Middle frontal gyrus (tissue), 1 donor: Measurements from ENCODE around the gene THBS3.
"Not testable (repeated sequence)": the region's sequence is repeated elsewhere in the genome, so short reads cannot be mapped to it uniquely, and the experiment has no call there.

ENCODE experiments used
- DNase-seq: peaks from one replicate; pipeline ENCODE4 v3.0.0-alpha.2; 2015; ENCODE audit warnings: low spot score; ENCODE audit errors: extremely low spot score

THBS3 gene

DNA sequence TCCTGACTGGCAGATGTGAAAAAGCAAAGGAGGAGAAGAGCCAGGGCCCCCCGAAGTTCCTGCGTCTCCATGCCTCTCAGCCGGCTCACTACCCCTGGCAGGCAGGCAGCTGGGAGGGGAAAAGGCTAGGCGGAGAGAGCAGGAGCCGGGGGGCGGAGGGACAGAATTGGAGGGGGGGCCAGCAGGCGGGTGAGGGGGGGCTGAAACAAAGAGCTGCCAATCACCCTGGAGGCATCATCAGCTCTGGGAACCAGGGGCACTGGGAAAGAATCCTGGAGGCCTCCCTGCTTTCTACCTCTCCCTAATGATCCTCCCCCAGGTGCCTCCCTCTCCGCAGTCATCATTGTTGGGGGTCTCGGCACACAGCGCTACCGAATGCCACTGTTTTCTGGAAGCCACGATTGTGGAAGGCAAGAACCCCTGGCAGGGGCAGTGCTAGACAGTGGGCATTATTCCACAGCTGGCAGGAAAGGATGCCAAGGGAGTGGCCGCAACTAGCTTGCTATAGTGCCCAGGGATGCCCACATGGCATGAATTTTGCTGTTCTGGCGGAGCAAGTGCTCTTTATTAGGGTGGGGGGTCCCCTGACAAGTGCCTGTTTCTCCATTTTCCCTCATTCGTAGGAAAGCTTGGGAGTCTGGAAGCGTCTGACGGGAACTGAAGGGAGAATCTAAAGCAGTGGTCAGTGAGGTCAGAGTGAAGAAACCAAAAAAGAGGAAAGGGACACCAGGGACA, at the start of gene THBS3:
THBS3 (minus strand) TSS at position 92 of the 735 bp plus-strand sequence; CDS start at position 71, 21 bp downstream.
- DNase-seq: no peak

DNA sequence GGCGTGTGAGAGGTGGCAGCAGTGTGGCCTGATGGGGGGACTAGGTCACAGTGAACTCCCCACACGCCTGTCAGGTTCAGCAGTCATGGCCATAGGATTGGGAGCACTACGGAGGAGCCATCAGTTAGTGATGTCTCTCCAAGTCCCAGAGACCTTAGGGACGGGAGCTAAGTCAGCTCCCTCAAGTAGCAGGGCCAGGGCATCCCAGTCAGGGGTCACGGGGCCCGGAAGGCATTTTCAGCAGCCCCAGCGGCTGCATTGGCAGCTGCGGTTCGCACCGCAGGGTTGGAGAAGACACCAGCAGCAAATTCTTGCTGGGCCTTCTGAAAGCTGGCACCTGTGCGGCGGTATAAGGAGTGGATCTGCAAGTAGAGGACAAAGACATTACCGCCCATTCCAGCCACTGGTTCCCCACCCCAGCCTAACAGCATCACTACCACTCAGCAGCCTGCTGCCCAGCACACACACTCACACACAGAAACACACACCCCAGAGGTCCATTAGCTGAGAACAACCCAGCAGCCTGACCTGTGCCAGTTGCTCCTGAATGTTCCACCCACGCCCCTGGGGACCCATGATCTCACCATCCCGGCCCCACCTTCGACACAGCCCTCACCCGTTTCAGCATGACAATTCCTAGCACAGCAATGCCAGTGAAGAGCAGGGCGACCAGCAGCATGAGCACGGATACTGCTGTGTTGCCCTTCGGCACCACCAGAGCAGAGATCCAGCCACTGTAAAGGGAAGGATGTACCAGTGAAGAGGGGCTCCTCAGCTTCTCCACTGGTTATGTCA, 48.6 kb upstream of the THBS3 start:
- DNase-seq: no peak

DNA sequence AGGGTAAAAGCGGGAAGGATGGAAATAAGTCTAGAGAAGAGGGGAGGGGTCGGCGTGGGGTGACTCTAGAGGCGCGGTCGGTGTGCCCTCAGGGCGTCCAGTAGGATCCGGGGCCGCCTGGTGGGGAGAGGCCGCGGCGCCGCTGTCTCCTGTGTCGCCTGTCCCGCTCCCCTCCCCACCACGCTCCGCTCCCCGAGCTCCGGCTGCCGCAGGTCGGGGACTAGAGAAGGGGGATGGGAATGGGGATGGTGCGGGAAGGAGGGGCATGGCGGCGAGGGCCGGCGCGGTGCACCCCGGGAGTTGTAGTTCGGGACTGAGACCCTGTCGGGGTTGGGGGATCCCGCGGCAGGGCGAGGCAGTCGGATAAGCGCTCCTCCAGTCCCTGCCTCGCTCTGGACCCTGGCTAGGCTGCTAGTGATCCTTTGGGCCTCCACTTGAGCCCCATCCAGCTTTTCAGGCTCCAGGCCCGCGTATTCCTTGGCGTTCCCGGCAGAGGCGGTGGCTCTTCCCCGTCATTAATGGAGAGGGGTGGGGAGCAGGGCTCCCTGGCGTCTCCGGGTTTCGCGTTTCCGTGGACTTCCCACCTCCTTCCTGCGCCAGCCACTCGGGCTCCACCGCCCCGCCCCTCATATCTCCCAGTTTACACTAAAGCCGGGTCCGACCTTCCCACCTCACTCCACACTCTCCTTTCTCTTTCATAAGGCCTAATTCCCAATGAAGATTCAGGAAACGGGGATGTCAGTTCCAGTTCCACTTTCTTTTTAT, 47.7 kb upstream of the THBS3 start, which contains the start of gene ENTREP3:
ENTREP3 (minus strand) TSS at position 241 of the 765 bp plus-strand sequence. CDS start 606 bp downstream, outside the sequence.
- DNase-seq: peak; percentile 76

DNA sequence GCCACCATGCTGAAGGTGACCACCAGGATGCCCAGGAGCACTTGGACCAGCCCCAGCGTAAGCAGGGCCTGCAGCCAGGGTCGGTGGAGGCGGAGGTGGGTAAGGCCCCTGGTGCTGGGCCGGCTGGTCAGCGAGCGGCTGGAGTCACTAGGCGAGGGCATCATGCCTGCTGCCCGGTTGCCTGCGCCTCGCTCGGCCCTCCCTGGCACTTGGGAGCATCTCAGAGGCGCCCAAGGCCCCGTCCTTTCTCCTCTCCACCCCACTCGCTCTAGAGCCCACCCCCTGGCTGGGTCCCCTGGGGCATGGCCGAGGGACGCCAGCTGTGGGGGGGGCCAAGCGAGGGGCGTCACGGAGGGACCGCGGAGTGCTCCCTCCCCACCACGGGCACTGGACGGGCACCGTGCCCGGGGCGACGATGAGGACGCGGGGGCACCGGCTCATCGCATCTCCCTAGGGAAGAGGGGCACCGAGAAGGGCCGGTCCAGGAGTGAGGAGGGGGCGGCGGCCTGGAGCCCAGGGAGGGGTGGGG, 47.1 kb upstream of the THBS3 start:
- no peak for DNase-seq

DNA sequence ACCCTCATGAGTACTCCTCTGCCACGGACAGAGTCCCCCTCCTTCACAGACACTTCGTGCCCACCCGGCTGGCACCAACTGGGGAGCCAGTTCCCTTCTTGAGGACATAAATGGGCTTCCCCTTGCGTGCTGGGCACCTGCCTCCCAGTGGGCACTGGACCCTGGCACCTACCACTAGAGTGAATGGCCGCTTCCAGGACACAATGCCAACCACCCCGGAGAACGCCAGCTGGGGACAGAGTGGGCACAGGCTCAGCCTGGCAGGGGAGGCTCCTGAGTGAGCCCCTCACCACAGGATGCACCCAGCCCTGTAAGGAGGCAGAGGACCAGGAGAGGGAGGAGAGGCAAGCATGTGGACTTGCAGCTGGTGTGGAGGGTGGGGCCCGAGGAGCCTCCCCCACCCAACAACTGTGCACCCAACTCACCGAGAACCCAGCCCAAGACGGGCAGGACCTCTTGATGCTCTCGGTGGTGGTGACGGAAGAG, 46.6 kb upstream of the THBS3 start:
- no peak for DNase-seq

DNA sequence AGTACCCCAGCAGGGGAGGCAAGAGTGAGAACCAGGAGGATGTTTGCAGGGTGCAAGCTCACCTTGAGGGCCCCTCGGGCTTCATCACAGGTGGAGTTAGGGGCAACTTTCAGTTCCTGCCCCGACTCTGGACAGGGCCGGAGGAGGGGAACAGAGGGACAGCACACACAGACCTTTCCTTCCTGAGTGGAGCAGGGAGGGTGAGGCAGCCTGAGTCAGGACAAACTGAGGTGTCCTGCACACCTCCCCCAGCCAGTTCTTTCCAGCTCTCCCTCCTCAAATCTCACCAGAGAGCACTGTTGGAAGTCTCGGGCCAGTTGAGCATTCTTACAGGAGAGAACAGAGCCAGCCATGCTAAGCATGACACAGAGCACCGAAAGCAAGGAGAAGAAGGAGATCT, 46.1 kb upstream of the THBS3 start:
- no peak for DNase-seq

DNA sequence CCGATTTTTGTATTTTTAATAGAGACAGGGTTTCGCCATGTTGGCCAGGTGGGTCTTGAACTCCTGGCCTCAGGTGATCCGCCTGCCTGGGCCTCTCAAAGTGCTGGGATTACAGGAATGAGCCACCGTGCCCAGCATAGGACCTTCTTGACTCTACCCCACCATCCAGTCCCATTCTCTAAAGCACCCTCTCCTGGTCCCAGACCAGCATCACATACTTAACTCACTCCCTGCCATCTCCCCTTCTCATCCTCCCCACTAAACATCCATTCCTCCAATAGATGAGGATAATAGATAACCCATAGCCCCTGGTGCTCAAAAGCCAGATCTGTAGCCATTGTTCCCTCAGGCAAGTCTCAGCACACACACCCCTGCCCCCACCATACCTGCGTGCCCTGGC, 45.5 kb upstream of the THBS3 start:
- no peak for DNase-seq

DNA sequence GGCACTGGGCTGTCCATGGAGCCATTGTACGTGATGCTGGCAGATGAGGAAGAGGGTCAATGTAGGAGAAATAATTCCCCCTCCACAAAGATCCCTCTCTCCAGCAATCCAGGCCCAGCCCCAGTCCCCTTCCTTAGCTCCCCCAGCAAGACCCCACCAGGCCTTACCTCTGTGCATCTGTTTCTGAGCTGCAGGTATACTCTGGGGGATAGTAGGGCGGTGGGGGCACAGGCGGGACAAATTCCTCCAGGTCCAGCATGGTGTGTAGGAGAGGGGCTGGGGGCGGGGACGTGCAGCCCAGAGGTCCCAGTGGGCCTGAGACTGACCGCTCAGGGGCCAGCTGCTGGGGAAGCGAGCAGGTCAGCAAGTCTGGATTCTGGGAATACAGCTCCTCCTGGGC, 43.9 kb upstream of the THBS3 start:
- no peak for DNase-seq

DNA sequence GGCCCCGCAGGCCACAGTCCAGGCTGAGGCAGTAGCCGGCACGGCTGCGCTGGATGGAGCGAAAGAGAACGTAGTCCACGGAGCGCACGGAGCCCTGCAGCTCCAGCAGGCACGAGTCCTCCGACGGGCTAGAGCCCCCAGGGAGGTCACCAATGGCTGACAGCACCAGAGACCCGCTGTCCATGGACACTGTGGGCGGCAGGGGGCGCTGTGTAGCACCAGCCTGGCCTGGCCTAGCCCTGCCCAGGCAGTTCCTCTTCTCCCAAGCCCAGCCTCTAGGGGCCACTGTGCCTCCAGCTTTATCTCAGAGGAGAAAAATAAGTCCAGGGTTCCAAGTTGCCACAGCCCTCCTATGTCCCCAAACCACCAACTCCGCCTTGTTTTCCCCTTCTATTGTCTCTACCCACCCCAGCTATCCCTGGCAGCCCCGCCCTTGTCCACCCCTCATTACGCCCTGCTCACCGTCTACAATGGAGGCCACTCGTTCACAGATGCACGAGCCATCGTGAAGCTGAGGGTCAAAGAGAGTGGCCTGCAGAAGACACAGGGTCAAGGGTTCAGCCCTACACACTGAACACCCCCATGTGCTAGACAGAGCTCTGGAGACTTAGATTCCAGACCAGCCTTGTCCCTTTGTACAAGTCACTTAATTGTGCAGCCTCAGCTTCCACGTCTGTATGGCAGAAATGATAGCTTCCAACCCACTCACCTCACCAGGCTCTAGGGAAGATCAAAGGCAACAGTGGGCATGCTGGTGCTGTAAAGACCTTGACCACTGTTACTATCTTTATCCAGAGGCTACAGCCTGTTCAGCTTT, 43.1 kb upstream of the THBS3 start:
- DNase-seq: peak; percentile 84

DNA sequence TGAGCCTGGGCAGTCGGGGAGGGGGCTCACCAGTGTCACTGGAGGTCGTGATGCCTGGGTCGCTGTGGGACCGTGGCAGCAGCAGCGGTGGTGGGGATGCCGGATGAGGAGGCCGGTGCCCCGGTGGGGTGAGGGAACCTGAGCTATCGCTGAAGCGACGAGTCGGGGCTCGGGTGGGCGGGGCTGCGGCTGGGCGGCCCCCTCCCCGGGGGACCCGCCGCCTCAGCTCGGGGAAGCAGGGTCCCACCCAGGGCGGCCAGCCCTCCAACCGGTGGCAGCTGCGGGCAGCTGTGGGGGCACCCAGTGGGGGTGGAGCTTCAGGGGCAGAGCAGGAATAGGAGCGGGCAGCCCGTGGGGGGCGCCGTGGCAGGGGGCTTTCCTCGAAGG, 42.5 kb upstream of the THBS3 start:
- no peak for DNase-seq

DNA sequence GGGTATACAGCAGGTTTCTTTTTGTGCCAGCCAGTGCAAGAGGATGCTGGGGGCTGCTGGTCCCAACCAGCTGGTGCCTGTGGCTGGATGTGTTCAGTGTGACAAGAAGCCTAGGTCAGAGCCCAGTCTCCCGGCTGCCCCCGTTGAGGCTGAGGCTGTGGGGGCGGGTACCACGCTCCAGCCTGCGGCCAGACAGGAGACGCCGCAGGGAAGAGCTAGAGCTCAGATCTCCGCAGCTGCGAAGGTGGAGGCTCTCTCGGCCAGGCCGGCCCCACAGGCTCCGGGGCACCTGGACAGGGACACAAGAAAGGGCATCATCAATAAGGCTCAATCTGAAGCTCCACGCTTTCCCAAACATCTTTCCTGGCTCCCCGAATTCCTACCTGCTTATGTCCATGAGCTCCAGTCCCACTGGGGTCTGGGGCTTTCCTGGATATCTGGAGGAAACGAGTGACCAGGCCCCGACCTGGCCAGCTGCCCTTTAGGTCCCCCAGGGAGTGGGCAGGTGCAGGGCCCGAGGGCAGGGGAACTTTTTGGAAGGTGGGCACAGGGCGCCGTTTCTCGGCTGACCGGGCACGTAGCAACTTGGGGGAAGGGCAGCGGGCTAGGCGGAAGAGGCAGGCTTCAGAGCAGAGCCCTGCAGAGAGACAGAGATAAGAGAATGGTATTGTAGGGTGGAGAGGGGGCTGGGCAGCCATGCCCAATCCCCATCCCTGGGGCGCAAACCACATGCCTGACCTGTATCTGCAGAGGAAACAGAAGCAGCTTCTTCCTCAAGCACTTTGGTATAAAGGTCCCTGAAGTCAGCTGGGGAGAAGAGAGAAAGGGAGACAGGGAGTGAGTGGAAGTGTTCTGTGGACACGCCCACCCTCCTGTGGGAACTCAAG, 40.2 kb upstream of the THBS3 start:
- no peak for DNase-seq

DNA sequence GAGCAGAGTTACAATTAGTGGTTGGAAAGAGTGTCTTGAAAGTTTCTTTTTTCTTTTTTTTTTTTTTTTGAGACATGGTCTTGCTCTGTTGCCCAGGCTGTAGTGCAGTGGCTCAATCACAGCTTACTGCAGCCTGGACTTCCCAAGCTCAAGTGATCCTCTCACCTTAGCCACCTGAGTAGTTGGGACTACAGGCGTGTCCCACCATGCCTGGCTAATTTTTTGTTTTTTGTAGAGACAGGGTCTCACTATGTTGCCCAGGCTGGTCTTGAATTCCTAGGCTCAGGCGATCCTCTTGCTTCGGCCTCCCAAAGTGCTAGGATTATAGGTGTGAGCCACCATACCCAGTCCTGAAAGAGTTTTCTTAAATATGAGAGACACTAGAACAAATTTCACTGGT, 39.1 kb upstream of the THBS3 start:
- DNase-seq: not testable (repeated sequence)

DNA sequence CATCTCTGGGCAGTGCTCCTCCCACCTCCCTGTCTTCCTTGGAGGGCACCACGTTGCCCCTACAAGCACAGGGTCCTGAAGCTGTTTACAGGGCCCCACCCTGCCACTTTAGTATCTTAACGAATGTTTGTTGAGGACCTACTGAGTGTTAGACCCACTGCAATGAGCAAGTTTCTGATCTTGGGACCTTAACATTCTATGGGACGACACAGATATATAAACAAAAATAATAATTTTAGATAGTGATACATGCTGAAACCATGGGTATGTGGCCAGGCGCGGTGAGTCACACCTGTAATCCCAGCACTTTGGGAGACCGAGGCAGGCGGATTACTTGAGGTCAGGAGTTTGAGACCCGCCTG, 37.4 kb upstream of the THBS3 start:
- no peak for DNase-seq

DNA sequence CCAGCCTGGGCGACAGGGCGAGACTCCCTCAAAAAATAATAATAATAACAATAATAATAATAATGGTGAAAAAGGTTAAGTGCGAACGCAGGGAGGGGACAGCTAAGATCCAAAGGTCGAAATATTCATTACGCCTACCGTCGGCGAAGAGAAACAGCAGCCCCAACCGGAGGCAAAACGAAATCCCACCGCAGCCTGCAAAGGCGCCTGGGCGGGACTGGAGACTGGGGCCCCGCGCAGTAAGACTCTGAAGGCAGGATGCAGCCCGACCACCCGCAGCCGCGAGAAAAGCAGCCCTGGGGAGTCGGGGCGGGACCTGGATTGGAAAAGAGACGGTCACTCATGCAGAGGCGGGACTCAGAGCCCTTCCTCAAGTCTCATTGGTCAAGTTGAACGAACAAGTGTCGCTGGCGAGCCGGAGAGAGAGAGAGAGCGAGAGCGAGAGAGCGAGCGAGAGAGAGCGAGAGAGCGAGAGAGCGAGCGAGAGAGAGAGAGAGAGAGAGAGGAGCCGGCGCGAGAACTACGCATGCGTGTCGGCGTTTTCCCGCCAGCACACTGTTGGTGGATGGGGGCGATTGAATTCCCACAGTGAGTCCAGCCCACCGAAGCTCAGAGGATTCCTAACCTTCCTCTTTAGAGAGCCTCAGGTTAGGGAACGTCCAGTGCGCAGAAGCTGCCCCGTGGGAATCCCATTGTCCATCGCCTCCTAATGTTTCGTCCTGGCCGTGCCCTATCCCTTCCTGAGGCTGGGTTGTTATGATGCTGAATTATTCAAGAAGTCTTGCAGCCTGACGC, 36.9 kb upstream of the THBS3 start:
- DNase-seq: peak; percentile 97

DNA sequence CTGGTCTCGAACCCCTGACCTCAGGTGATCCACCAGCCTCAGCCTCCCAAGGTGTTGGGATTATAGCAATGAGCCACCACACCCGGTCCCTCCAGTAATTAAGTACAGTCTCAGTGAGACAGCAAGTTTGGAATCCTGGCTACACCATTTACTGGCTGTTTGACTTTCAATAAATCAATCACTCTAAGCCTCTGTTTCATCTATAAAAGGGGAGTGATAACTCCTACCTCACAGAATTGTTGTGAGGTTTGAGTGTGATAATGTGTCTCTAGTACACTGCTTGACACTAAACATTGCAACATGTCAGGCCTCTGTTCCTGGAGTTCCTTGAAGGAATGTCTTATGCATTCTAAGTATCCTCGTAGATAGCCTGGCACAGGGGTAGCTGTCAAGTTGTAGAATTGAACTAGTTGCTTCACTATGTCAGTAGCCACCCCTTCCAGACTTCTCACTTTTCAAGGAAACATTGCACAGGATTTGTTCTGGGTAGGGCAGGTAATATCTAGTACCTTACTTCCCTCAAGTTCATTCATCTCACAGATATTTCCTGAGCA, 35.2 kb upstream of the THBS3 start:
- no peak for DNase-seq

DNA sequence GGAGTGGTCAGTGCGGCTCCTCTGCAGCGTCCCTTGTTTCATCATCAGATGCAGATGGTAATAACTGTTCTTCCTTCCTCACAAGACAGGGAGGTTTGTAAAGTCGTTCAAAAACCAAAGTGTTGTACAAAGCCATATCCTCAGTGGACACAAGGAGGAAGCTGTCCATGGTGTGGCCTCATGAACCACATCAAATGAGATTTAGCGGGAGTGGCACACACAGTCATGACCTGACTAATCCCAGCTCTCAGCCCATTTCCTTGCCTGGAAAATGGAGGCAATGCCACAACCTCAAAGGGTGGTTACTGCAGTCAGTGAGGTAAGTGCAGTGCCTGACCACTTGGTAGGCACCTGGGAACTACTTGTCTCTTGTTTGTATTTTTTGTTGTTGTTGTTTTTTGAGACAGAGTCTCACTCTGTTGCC, 34.2 kb upstream of the THBS3 start:
- no peak for DNase-seq

DNA sequence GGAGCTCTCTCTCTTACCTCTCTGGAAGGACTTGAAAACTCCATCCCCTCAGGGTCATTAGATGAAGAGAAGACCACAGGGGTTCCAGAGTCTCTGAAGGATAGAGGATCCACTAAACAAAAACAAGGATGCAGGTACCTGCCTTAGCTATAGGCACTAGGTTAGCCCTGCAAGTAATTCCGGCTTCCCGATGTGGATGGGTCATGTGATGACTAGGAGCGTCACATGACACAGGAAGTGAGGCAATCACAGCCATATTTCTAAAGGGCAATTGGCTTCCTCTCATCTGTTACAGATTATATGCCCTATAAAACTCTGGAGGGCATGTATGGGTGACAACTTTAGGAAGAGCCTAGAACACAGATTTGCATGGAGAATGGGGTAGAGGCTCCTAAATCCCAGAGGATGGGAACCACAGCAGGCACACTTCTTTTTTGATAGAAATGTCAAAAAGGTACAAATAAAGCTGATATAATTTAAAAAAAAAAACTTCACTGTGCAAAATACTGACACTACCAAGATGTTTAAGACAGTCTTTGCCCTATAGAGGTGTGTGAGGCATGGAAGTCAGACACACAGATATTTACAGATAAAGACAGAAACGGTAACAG, 33.5 kb upstream of the THBS3 start:
- DNase-seq: peak; percentile 88

DNA sequence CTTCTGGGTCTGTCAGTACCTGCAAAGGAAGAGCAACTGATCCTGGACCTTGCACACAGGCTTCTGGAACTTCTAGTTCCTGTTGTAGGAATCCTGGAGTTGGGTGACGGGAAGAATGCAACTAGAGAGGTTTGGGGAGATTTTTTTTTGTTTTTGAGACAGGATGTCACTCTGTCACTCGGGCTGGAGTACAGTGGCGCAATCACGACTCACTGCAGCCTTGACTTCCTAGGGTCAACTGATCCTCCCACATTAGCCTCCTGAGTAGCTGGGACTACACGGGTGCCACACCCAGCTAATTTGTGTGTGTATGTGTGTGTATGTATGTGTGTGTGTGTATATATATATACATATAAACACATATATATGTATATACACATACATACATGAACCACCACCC, 28.8 kb upstream of the THBS3 start:
- no peak for DNase-seq
